ENCODE data around the gene RNF144A. TPM values are rescaled to one million over a fixed set of nuclear protein-coding genes. Genes with fewer than 3 reads are reported as not detected.

RNF144A gene
- total and polyA plus RNA-seq, 10 of the 15 experiments (the other 5 are each of a cell fraction or from before 2014, with no cell fraction given), result 0.02 to 12.1 (median 0.48) TPM; not detected in 1

DNA sequence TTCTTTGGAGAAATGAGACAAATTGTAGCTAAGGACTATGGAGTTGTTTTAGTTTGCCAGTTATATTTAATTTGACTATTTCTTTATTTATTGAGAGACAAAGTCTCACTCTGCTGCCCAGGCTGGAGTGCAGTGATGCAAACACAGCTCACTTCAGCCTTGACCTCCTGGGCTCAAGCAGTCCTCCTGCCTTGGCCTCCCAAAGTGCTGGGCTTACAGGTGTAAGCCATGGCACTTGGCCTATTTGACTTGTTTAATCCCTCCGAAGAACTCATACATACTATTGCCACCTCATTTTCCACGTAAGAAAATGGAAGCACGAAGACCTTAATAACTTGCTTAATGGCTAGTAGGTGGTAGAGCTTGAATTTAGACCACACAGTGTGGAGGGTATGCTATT is 988 bp upstream of the RNF144A start:
- ATAC-seq, result no peak
- H3K27me3 ChIP-seq (replicated peaks in 1 of 2; ENCODE audit: control insufficient read depth in 2 of 2, insufficient read depth in 2 of 2, low read length in 1 of 2), result no peaks in the 10 kb centered on the region
- H3K4me3 ChIP-seq, result no peak overlapping the region
- H3K9ac ChIP-seq (ENCODE audit: control insufficient read depth, insufficient read depth, low read length), result no peak overlapping the region
- TF ChIP-seq CBFB (IDR thresholded peaks at IDR 0.05; ENCODE audit: low read depth), result no peak
- no peak for TF ChIP-seq SREBF2 (IDR thresholded peaks at IDR 0.05; ENCODE audit: low read length)
- no peak for TF ChIP-seq FOXM1 (IDR thresholded peaks at IDR 0.05; ENCODE audit: low read depth, low read length)
- TF ChIP-seq LARP7 (IDR thresholded peaks at IDR 0.05), result no peak
- H3K36me3 ChIP-seq (ENCODE audit: control insufficient read depth in 2 of 2, insufficient read depth in 2 of 2, low read length in 1 of 2), result no peaks in the 10 kb centered on the region
- WGBS (ENCODE audit: insufficient coverage, insufficient replicate concordance, low lambda C conversion rate, missing lambda C conversion rate), result 52% methylated on average over 3 of the region's 3 CpGs
- DNase-seq (ENCODE audit: low read depth, low spot score), result no peak
- no peaks in the 10 kb centered on the region for H4K20me1 ChIP-seq (ENCODE audit: control insufficient read depth, insufficient read depth)
- intact Hi-C loops (cut with micrococcal nuclease; ENCODE audit: unreplicated experiment) (no loop called here), in situ Hi-C loops (cut with MboI) (no loop called here)
- ChIA-PET CTCF (interaction anchor here (0.6 to 3.3 kb wide), 36 partner anchors 9 to 1636 kb away, joined by 3 to 50 read pairs (median 4); partner anchors contain the start of genes CMPK2 and RSAD2), POLR2A (interaction anchor here (0.7 to 1.2 kb wide), 3 partner anchors 8 to 83 kb away, joined by 3 to 4 read pairs (median 4); no protein-coding TSS in a partner anchor), RAD21 (ENCODE audit: unreplicated experiment) (interaction anchor here (0.7 to 1.9 kb wide), 13 partner anchors 18 to 143 kb away, joined by 3 to 6 read pairs (median 4); partner anchors contain the start of gene RSAD2), SMC1A (ENCODE audit: uncharacterized antibody, unreplicated experiment) (interaction anchor here (0.9 to 3.2 kb wide), 20 partner anchors 8 to 142 kb away, joined by 3 to 15 read pairs (median 3); partner anchors contain the start of gene RSAD2)
- H3K79me2 ChIP-seq (ENCODE audit: control insufficient read depth, insufficient read depth, low read length), result no peaks in the 10 kb centered on the region
- no peak overlapping the region for H3K4me2 ChIP-seq (ENCODE audit: control insufficient read depth, insufficient read depth)
- peaks cover 3% of the 10 kb centered on the region; the same call in 2 of the 3 replicates for H3K9me3 ChIP-seq (replicated peaks; ENCODE audit: control insufficient read depth, insufficient read depth, low read length)
- no peak for FAIRE-seq
- H3K4me1 ChIP-seq (ENCODE audit: control insufficient read depth, insufficient read depth, low read length), result peaks cover 10% of the 10 kb centered on the region; the same call in 1 of the 2 replicates
- H2AFZ ChIP-seq (ENCODE audit: control insufficient read depth, low read depth, low read length), result no peak overlapping the region
- H3K27ac ChIP-seq (ENCODE audit: control insufficient read depth, insufficient read depth), result no peak overlapping the region
- no TSS peak for BruUV-seq (replicated peaks)

GRCh38 chr2:6916736-6917070 is 509 bp upstream of the RNF144A start:
- Histone ChIP-seq H3K4me2 (ENCODE audit: control insufficient read depth, insufficient read depth) (0 out of 2 replicates have a peak overlapping the region, but pooled peaks have one; percentile 1), H3K9me3 (replicated peaks; ENCODE audit: control insufficient read depth, insufficient read depth, low read length) (peaks cover 3% of the 10 kb centered on the region; the same call in 2 of the 3 replicates), H3K79me2 (ENCODE audit: control insufficient read depth, insufficient read depth, low read length) (no peaks in the 10 kb centered on the region), H3K27me3 (replicated peaks in 1 of 2; ENCODE audit: control insufficient read depth in 2 of 2, insufficient read depth in 2 of 2, low read length in 1 of 2) (no peaks in the 10 kb centered on the region), H3K4me1 (ENCODE audit: control insufficient read depth, insufficient read depth, low read length) (peaks cover 10% of the 10 kb centered on the region; the same call in 1 of the 2 replicates), H3K4me3 (no peak overlapping the region), H3K36me3 (ENCODE audit: control insufficient read depth in 2 of 2, insufficient read depth in 2 of 2, low read length in 1 of 2) (no peaks in the 10 kb centered on the region), H3K9ac (ENCODE audit: control insufficient read depth, insufficient read depth, low read length) (no peak overlapping the region), H4K20me1 (ENCODE audit: control insufficient read depth, insufficient read depth) (no peaks in the 10 kb centered on the region), H3K27ac (ENCODE audit: control insufficient read depth, insufficient read depth) (no peak overlapping the region), H2AFZ (ENCODE audit: control insufficient read depth, low read depth, low read length) (no peak overlapping the region)
- 55% methylated on average over 8 of the region's 8 CpGs for WGBS (ENCODE audit: insufficient coverage, insufficient replicate concordance, low lambda C conversion rate, missing lambda C conversion rate)
- ATAC-seq (no peak), FAIRE-seq (no peak), DNase-seq (ENCODE audit: low read depth, low spot score) (no peak)
- ChIA-PET SMC1A (ENCODE audit: uncharacterized antibody, unreplicated experiment) (interaction anchor here (0.9 to 3.2 kb wide), 17 partner anchors 9 to 141 kb away, joined by 3 to 15 read pairs (median 4); no protein-coding TSS in a partner anchor), RAD21 (ENCODE audit: unreplicated experiment) (interaction anchor here (0.7 to 1.9 kb wide), 12 partner anchors 17 to 143 kb away, joined by 3 to 6 read pairs (median 4); partner anchors contain the start of gene RSAD2), CTCF (interaction anchor here (0.6 to 3.3 kb wide), 36 partner anchors 9 to 1636 kb away, joined by 3 to 50 read pairs (median 4); partner anchors contain the start of genes CMPK2 and RSAD2), POLR2A (interaction anchor here (0.7 to 1.2 kb wide), 3 partner anchors 8 to 82 kb away, joined by 3 to 4 read pairs (median 4); no protein-coding TSS in a partner anchor)
- intact Hi-C loops (cut with micrococcal nuclease; ENCODE audit: unreplicated experiment), result loop anchor here (1.0 kb wide), 1 partner anchor 19 kb away; no protein-coding TSS in a partner anchor
- in situ Hi-C loops (cut with MboI), result no loop called here
- no TSS peak for BruUV-seq (replicated peaks)
- no peak for TF ChIP-seq ZNF622 (IDR thresholded peaks at IDR 0.05)
- TF ChIP-seq ZBTB11 (CRISPR knock-in tag; IDR thresholded peaks at IDR 0.05), result no peak
- no peak for TF ChIP-seq MYC (IDR thresholded peaks at IDR 0.05; ENCODE audit: insufficient read depth, insufficient read length, insufficient replicate concordance, low read length, severe bottlenecking)
- TF ChIP-seq SPI1 (IDR thresholded peaks at IDR 0.05; ENCODE audit: borderline replicate concordance, insufficient read depth, low read depth, low read length), result no peak
- TF ChIP-seq ZZZ3 (IDR thresholded peaks at IDR 0.05; ENCODE audit: control insufficient read depth, insufficient read length, low read depth), result no peak
- TF ChIP-seq MXI1 (IDR thresholded peaks at IDR 0.05; ENCODE audit: low read depth, low read length), result no peak
- TF ChIP-seq MTA3 (IDR thresholded peaks at IDR 0.05; ENCODE audit: borderline replicate concordance, low read length), result no peak
- TF ChIP-seq POLR2A (IDR thresholded peaks at IDR 0.05; ENCODE audit: low read depth, low read length), result no peak
- TF ChIP-seq HCFC1 (IDR thresholded peaks at IDR 0.05; ENCODE audit: low read length), result no peak
- no peak for TF ChIP-seq NFYA (IDR thresholded peaks at IDR 0.05; ENCODE audit: borderline replicate concordance, low read depth, low read length)
- no peak for TF ChIP-seq NFXL1 (IDR thresholded peaks at IDR 0.05; ENCODE audit: borderline replicate concordance)
